HG03025 (cell line): Measurements from ENCODE around the gene WNT7A.

ENCODE experiments used
- ATAC-seq: cut with Tn5 transposase; IDR thresholded peaks from one replicate; pipeline ENCODE4 v1.9.1; 2021; ENCODE audit warnings: mild to moderate bottlenecking, moderate library complexity; ENCODE audit not compliant: unreplicated experiment, low FRiP score

The WNT7A gene

DNA sequence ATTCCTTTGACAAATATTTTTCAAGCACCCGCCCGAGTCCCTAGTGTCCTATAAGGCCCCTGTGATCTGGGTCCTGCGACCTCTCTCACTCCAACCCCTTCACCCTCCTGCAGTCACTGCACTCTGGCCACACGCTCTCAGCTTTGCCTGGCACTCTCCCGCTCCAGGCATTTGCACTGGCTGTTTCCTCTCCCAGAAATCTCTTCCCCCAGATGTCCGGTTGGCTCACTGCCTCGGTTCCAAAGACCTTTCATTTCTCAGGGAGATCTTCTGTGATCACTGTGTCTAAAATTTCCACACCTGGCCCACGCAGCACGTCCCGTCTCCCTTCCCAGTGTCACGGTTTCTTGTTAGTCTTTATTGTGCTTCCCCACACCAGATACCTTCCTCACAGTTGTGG is 97.4 kb downstream of the WNT7A start:
- no peak for ATAC-seq

- no peak for ATAC-seq
These were observed 98.5 kb downstream of the WNT7A start for GRCh38 chr3:13781417-13781816.

DNA sequence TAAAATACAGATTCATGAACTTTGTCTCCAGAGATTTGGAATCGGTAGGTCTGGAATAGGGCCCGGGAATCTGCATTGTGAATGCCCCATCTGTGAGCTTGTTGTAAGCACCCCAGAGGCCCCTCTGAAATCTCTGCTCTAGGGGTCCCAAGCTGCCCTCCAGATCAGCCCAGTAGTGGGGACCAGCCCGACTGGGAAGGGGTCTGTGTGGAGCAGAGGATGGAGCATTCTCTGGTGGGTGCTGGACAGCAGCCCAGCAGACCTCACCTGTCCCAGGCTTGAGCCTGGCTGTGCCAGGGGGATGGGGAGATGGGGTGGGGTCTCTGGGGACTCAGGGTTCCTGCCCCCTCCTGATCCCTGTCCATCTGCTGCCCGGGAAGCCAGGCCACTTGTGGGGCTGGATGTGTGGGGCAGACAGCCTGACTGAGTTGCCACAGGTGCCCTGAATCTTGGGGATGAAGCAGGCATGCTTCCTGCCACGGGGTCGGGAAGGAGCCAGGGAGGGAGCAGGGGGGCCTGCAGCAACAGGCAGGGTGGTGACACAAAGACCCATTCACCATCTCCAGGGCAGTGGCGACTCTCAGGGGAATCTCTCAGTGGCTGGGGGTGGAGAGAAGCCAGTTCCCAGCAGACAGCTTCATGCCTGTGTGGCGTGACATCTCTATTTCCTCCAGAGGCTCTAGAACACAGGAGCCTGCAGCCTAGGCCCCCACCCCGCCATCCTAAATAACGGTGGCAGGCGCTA is 99.3 kb downstream of the WNT7A start:
- ATAC-seq, result no peak

DNA sequence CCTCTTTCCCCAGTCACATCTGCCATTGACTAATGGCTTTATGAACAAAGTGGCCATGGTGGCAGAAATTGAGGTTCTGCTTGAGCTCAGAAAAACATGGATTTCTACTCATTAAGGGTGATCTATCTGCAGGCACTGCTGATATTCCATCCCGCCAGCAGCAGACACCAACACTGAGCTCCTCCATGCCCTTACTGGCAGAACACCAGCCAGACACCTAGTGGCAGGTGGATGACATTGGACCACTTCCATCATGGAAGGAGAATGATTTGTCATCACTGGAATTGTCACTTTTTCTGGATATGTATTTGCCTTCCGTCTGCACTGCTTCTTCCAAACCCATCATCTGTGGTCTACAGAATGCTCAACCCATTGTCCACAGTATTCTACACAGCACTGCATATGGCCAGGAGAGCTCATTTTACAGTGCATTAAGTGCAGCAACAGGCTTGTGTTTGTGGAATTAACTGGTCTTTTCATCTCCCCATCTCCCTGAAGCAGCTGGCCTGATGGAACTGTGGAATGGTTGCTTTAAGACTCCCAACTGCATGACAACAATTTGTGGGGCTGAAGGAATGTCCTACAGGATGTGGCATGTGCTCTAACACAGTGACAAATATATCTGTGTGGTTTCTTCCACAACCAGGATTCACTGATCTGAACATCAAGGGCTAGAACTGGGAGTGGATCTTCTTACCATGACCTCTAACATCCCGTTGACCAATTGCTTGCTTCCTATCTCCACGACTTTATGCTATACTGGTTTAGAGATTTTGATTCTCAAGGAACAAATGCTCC is 103.4 kb downstream of the WNT7A start:
- no peak for ATAC-seq

GRCh38 chr3:13772885-13773745 is 106.8 kb downstream of the WNT7A start:
- no peak for ATAC-seq

- ATAC-seq, result no peak
These were observed 107.5 kb downstream of the WNT7A start for GRCh38 chr3:13772321-13772745.

DNA sequence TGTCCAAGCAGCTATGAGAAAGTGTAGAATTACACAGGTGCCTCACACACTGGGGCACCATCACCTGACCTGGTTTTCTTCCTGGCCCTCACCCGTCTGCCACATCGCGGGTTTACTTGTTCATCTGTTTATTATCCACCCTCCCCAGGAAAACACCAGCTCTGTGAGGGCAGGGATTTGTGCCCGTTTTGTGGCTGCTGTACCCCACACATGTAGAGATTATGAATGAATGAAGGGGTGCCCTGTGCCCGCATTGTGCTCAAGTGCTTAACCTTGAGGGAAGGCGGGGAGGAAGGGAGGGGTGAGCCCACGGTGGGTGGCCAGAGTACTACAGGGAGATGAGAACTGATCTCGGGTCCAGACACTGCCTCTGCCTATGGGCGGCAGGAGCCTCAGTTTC is 108.4 kb downstream of the WNT7A start:
- no peak for ATAC-seq

DNA sequence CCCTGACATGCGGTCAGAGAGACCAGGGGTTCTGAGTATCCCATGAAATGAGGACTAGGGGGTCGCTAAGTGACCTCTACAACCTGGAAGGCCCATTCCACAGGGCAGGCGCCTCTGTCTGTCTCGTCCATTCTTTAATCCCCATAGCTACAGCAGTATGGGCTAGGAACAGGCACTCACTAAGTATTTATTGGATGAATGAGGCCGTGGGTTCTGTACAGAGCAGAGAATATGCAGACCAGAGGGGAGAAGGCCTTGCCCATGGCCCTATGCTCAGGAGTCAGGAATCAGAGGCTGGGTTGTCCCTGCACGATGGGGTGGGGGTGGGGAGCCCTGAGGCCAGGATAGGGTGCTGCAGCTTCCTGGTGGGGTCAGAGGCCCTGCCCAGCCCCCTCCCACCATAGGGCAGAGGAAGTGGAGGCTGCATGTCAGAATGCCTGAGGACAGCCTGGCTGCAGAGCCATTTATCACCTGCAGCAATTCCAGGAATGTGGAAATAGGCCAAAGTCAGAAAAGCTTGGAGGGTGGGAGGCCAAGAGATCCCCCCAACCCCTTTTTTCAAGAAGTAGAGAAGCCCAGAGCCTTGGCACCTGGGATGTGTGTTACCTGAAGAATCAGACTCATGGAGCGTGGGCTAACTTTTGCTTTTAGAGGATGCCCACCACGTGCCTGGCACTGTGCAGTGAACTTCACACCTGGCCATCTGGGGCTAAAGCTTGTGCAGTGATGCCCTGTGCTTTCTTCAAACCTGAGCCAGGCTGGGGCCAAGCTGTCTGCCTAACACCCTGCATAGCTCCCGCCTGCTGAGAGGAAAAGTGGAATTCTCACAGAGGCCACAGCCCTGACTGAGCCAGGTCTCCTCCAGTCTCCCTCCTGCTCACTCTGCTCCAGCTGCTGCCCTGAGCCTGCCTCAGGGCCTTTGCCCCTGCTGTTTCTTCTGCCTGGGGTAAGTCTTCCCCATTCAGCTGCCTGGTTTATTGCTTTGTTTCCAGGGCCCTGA is 109.4 kb downstream of the WNT7A start:
- ATAC-seq, result no peak

GRCh38 chr3:13769422-13769821 is 110.4 kb downstream of the WNT7A start:
- ATAC-seq, result no peak

DNA sequence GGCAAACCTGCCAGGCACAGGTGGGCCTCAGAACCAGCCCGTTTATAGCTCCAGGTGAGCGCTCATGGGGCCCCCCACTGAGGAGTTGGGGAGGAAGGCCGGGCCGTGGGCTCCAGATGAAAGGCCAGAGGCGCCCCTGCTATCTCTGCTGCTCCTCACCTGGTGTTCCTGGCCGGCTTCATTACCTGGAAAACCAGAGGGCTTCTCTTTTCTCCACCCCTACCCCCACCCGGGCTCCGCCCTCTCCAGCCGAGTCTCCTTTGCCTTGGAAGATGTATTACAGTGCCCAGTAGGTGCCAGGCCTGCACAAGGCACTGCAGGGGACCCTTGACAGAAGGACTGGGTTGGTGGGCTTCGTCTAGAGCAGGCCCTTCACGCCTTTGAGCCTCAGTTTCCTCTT is 111.4 kb downstream of the WNT7A start:
- no peak for ATAC-seq

DNA sequence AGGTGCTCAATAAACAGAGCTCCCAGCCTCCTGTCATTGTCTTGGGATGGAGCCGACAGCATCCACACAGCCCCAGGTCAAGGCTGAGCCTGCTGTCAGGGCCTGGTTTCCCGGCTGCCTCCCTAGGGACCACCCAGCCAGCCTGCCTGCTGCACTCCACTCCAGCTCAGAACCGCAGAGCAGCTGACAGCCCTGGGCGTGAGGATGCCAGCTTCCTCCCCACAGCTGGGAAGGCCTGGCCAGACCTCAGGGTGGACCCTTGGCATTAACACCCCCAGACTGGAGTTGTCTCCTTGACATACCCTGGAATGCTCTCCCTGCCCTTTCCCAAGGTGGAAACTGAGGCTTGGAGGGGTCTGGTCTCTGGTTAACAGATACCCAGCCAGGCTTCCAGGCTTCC is 112.0 kb downstream of the WNT7A start:
- ATAC-seq, result no peak

DNA sequence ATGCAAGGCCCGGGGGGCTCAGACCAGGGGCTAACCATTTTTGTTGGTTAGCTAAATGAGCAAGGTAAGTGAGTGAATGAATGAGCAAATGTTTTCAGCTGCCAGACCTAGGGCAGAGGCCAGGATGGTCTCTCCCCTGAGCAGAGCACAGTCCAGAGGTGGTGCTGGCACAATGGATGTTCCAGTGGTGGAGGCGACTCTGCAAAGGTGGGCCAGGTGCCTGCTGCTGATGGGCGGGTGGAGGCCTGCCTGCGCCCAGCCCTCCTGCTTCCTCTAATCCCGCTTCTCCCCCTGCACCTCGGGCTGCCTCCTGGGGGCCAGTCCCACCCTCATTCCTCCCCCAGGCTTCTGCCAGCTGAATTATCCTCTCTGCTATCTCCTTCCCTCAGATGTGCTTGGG is 112.8 kb downstream of the WNT7A start:
- no peak for ATAC-seq
